Measurements from ENCODE around the gene C1orf52. TPM values are rescaled to one million over a fixed set of nuclear protein-coding genes. Genes with fewer than 3 reads are reported as not detected.

C1orf52 gene
- total and polyA plus RNA-seq, 9 of the 15 experiments (the other 6 are each of a cell fraction or from before 2014, with no cell fraction given): 17.0 to 38.5 (median 33.0) TPM

DNA sequence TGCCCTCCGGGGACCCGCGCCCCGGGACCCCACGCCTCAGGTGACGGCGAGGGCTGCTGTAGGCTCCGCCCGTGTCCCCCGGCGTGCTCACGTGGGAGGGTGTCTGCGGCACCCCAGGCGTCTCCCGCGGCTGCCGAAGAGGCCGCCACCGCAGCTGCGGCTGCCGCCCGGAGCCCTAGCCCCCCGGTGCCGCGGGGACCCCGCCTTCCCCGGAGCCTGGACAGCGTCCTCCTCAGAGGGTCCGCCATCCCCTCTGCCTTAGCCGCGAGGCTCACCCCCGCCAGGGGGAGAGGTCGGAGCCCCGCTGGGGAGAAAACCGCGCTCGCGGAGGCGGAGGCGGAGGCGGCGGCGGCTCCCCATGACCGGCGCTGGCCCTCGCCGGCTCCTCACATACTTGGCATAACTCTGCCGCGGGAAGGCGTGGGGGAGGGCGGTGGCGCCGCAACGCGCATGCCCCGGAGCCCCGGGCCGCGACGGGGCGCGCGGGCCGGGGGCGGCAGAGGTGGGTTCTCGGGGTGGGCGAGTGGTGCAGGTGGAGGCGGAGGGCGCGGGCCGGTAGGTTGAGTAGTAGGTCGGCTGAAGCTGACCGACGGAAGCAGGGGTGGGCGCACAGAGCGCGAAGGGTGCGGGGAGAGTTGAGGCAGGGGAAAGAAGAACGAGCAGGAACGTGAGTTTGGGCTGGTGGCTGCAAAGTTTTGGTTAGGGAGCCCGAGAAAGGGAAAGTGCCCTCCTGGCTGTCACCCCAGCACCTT, 57.9 kb downstream of the C1orf52 start (continued):
- TF ChIP-seq, protein P1, sequence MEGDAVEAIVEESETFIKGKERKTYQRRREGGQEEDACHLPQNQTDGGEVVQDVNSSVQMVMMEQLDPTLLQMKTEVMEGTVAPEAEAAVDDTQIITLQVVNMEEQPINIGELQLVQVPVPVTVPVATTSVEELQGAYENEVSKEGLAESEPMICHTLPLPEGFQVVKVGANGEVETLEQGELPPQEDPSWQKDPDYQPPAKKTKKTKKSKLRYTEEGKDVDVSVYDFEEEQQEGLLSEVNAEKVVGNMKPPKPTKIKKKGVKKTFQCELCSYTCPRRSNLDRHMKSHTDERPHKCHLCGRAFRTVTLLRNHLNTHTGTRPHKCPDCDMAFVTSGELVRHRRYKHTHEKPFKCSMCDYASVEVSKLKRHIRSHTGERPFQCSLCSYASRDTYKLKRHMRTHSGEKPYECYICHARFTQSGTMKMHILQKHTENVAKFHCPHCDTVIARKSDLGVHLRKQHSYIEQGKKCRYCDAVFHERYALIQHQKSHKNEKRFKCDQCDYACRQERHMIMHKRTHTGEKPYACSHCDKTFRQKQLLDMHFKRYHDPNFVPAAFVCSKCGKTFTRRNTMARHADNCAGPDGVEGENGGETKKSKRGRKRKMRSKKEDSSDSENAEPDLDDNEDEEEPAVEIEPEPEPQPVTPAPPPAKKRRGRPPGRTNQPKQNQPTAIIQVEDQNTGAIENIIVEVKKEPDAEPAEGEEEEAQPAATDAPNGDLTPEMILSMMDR (IDR thresholded peaks at IDR 0.05 in 2 of 3, conservative IDR thresholded peaks at IDR 0.05 in 1 of 3; ENCODE audit: insufficient read depth in 2 of 3, low read depth in 1 of 3, low read length in 3 of 3): no peak; a peak in 1 of 6 replicates
- TF ChIP-seq ETV6 (IDR thresholded peaks at IDR 0.05; ENCODE audit: borderline replicate concordance in 1 of 2, low read depth in 2 of 2, low read length in 1 of 2): 0 out of 4 replicates have a peak, but pooled peaks of 1 of the 2 experiments have one; percentile 37
- no peak for TF ChIP-seq ETV6 (CRISPR knock-in tag; IDR thresholded peaks at IDR 0.05; ENCODE audit: borderline replicate concordance)
- no peak for TF ChIP-seq HOXB6 (CRISPR knock-in tag; IDR thresholded peaks at IDR 0.05; ENCODE audit: borderline replicate concordance)
- no peak for TF ChIP-seq IRF2 (CRISPR knock-in tag; IDR thresholded peaks at IDR 0.05)
- TF ChIP-seq, protein P2, sequence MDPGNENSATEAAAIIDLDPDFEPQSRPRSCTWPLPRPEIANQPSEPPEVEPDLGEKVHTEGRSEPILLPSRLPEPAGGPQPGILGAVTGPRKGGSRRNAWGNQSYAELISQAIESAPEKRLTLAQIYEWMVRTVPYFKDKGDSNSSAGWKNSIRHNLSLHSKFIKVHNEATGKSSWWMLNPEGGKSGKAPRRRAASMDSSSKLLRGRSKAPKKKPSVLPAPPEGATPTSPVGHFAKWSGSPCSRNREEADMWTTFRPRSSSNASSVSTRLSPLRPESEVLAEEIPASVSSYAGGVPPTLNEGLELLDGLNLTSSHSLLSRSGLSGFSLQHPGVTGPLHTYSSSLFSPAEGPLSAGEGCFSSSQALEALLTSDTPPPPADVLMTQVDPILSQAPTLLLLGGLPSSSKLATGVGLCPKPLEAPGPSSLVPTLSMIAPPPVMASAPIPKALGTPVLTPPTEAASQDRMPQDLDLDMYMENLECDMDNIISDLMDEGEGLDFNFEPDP (CRISPR knock-in tag; IDR thresholded peaks at IDR 0.05): no peak
- no peak for TF ChIP-seq WHSC1 (IDR thresholded peaks at IDR 0.05; ENCODE audit: low read length)
- TF ChIP-seq JUNB (CRISPR knock-in tag; conservative IDR thresholded peaks at IDR 0.05): no peak
- TF ChIP-seq TFAM (CRISPR knock-in tag; conservative IDR thresholded peaks at IDR 0.05): no peak
- TF ChIP-seq SMARCA4 (IDR thresholded peaks at IDR 0.05): no peak
- TF ChIP-seq TCF7 (IDR thresholded peaks at IDR 0.05; ENCODE audit: borderline replicate concordance): no peak
- no peak for TF ChIP-seq HLTF (IDR thresholded peaks at IDR 0.05)
- TF ChIP-seq, protein P3, sequence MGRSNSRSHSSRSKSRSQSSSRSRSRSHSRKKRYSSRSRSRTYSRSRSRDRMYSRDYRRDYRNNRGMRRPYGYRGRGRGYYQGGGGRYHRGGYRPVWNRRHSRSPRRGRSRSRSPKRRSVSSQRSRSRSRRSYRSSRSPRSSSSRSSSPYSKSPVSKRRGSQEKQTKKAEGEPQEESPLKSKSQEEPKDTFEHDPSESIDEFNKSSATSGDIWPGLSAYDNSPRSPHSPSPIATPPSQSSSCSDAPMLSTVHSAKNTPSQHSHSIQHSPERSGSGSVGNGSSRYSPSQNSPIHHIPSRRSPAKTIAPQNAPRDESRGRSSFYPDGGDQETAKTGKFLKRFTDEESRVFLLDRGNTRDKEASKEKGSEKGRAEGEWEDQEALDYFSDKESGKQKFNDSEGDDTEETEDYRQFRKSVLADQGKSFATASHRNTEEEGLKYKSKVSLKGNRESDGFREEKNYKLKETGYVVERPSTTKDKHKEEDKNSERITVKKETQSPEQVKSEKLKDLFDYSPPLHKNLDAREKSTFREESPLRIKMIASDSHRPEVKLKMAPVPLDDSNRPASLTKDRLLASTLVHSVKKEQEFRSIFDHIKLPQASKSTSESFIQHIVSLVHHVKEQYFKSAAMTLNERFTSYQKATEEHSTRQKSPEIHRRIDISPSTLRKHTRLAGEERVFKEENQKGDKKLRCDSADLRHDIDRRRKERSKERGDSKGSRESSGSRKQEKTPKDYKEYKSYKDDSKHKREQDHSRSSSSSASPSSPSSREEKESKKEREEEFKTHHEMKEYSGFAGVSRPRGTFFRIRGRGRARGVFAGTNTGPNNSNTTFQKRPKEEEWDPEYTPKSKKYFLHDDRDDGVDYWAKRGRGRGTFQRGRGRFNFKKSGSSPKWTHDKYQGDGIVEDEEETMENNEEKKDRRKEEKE (IDR thresholded peaks at IDR 0.05; ENCODE audit: borderline replicate concordance in 1 of 2, control insufficient read depth in 1 of 2, low read depth in 2 of 2, low read length in 1 of 2): no peak
- peak; percentile 44 for TF ChIP-seq RB1 (IDR thresholded peaks at IDR 0.05; ENCODE audit: low read depth)
- no peak for TF ChIP-seq ZNF445 (CRISPR knock-in tag; IDR thresholded peaks at IDR 0.05; ENCODE audit: low read depth)
- no peak for TF ChIP-seq NUFIP1 (IDR thresholded peaks at IDR 0.05; ENCODE audit: partially characterized antibody)
- peak; percentile 57 for TF ChIP-seq NFIC (IDR thresholded peaks at IDR 0.05)
- TF ChIP-seq ZNF354B (CRISPR knock-in tag; IDR thresholded peaks at IDR 0.05): no peak
- TF ChIP-seq CHD4 (IDR thresholded peaks at IDR 0.05; ENCODE audit: insufficient read depth, insufficient replicate concordance, low read depth, low read length, poor library complexity, severe bottlenecking): peak; percentile 2
- no peak for TF ChIP-seq ERF (CRISPR knock-in tag; IDR thresholded peaks at IDR 0.05)
- no peak for TF ChIP-seq NFYB (IDR thresholded peaks at IDR 0.05; ENCODE audit: extremely low read depth, insufficient read length)
- TF ChIP-seq BRD4 (IDR thresholded peaks at IDR 0.05): no peak
- no peak for TF ChIP-seq RCOR1 (IDR thresholded peaks at IDR 0.05; ENCODE audit: borderline replicate concordance in 1 of 2, low read depth in 2 of 2, low read length in 2 of 2)
